ENCODE results near the gene KAZN.

KAZN gene

DNA sequence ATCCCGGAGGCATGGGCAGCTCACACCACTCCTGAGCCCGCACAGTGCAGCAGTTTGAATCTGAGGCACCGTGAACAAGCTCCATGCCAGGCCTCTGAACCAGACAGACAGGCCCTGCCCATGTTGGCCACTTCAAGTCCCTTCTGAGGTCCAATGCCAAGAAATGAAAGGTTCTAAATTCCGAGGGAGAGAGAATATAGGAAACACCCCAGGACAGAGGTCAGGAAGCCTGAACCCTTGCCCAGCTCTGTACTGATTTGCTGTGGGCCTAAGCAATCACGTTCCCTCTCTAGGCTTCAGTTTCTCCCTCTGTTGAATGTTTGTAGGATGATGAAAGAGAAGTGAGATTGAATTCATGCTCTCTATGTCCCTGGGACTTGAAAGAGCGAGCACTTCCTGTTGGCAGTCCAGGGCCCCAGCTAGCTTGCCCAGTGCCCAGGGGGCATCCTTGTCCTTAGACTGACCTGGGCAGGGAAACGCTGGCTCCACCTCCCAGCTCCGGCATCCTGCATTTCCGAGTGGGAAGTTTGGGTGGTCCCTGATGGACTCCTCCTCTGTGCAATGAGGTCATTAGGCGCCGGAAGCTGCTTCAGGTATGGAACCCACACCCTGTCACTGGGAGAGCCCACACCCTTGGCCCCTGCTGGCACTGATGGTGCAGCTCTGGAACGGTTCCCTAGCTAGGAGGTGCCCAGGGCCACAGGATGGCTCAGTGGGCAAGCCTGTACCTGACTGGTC lies 312.7 kb downstream of the KAZN start:
- H3K4me3 ChIP-seq (ENCODE audit: low read depth, low read length): no peak overlapping the region
- TF ChIP-seq, protein P1, sequence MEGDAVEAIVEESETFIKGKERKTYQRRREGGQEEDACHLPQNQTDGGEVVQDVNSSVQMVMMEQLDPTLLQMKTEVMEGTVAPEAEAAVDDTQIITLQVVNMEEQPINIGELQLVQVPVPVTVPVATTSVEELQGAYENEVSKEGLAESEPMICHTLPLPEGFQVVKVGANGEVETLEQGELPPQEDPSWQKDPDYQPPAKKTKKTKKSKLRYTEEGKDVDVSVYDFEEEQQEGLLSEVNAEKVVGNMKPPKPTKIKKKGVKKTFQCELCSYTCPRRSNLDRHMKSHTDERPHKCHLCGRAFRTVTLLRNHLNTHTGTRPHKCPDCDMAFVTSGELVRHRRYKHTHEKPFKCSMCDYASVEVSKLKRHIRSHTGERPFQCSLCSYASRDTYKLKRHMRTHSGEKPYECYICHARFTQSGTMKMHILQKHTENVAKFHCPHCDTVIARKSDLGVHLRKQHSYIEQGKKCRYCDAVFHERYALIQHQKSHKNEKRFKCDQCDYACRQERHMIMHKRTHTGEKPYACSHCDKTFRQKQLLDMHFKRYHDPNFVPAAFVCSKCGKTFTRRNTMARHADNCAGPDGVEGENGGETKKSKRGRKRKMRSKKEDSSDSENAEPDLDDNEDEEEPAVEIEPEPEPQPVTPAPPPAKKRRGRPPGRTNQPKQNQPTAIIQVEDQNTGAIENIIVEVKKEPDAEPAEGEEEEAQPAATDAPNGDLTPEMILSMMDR (IDR thresholded peaks at IDR 0.05; ENCODE audit: borderline replicate concordance, insufficient read depth, low read depth, low read length): no peak

DNA sequence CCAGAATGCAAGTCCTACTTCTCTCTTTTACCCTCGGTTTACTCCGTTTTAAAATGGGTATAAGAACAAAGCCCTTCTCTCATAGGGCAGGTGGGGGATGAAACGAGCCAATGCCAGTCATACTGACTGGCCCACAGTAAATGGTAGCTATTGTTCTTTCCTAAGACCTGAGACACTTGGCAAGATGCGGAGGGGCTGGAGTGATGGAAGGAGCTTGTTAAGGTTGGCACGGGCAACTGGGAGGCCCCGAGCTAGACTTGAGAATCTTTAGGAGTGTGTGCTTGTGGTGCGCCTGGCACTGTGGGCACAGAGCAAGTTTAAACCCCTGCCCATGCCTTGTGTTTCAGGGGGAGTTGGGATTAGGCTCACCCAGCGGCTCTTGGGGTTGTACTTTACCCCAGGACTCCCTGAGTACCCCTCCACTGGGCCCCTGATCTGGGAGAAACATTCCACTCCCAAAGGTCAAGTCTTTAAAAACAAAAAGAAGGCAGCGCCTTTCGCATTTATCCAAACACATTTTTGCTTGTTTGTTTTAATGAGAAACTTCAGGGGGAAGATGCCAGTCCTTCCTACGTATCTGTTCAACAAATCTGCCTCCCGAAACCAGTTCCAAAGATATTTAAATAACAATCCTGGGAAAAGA lies 314.5 kb downstream of the KAZN start:
- TF ChIP-seq, protein P1 (IDR thresholded peaks at IDR 0.05; ENCODE audit: borderline replicate concordance, insufficient read depth, low read depth, low read length): no peak
- H3K4me3 ChIP-seq (ENCODE audit: low read depth, low read length): no peak overlapping the region

DNA sequence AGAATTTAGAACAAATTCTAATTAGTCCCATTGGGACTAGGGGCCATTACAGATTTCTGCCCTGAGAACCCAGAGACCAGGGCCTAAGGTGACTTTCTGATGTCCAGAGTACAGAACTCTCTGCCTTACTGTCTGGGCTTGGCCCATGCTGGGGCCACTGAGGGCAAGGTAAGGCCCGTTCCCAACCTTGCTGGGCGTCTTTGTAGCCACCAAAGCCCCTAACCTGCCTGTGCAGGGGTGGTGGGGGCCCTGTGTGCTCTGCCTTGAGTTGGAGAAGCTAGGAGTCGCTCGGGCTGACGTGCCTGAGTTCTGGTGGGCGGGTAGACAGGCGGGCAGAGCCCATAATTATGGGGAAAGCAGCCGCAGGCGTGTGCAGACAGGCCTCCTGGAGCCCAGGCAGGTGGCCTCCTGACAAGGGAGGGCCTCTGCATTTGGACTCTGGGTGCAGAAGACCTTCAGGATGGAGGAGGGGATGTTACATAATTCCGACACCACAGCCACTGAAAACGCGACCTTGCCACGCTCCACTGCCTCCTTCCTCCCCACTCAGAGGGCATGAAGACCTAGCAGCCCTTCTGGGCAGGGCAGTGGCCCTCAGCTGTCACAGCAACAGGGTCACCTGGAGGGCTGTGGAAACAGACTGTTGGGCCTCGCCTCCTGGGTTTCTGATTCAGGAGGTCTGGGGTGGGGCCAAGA lies 315.1 kb downstream of the KAZN start:
- TF ChIP-seq, protein P1 (IDR thresholded peaks at IDR 0.05; ENCODE audit: borderline replicate concordance, insufficient read depth, low read depth, low read length): no peak
- no peak overlapping the region for H3K4me3 ChIP-seq (ENCODE audit: low read depth, low read length)

DNA sequence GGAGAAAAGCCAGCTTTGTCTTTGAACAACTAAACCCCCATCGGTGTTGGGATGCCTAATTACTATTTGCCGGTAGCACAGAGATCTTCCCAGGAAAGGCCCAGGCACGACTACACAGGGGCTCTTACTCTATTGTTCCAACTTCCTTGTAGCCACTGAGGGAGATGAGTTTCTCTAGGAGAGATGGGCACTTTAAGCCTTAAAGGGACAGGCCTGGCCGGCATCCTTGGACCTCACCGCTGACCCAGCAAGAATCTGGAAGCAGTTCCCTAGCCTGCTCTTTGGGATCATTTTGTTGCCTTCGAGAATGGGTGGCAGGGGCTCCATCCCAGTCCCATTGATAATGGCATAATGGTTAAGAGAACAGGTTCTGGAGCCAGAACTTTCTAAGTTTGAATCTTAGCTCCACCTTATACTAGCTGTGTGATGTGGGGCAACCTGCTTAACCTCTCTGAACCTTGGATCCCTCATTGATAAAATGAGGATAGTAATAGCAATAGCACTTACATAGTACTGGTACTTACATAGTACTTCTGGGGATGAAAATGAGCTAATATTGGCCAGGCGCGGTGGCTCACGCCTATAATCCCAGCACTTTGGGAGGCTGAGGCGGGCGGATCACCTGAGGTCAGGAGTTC lies 316.0 kb downstream of the KAZN start:
- H3K4me3 ChIP-seq (ENCODE audit: low read depth, low read length): no peak overlapping the region
- TF ChIP-seq, protein P1 (IDR thresholded peaks at IDR 0.05; ENCODE audit: borderline replicate concordance, insufficient read depth, low read depth, low read length): no peak

DNA sequence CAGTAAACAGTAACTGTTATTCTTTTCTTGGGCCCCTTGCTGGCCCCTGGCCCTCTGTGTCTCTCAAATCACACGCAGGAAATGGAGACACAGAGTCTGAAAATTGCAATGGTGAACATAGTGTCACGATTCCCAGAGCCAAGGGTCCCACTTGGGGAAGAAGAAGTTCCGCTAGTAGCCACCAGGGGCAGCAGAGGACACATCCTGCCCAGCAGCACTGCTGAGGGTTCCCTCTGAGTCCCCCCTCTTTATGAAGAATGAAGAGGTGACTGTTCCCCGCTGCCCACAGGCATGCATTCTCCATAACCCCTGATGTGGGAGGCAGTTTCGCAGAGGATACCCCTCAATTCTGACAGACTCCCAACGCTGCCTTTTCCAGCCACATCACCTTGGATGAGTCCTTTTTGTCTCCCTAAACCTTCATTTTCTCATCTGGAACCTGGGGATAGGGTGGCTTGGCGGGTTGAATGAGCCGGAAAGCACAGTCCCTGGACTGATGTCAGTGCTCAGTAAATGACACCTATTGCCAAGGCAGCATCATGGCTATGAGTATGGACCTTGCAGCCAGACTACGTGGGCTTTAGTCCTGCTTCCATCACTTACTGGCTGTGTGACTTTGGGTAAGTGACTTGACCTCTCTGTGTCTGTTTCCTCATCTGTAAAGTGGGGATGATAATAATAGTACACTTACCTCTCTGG lies 317.0 kb downstream of the KAZN start:
- TF ChIP-seq, protein P1 (IDR thresholded peaks at IDR 0.05; ENCODE audit: borderline replicate concordance, insufficient read depth, low read depth, low read length): peak; percentile 91
- no peak overlapping the region for H3K4me3 ChIP-seq (ENCODE audit: low read depth, low read length)

DNA sequence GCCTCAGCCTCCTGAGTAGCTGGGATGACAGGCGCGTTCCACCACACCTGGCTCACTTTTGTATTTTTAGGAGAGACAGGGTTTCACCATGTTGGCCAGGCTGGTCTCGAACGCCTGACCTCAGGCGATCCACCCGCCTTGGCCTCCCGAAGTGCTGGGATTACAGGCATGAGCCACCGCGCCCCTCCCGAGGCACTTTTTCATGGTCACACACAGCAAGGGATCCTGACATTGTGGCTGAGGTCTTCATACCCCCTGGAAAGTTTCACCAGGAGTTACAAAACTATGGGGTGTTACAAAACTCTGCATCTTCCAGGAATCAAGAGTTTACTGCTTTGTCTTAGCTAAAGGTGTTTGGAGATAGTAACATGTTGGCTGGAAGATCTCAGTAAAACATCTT lies 320.8 kb downstream of the KAZN start:
- TF ChIP-seq, protein P1 (IDR thresholded peaks at IDR 0.05; ENCODE audit: borderline replicate concordance, insufficient read depth, low read depth, low read length): no peak

More for the DNA sequence above, 320.8 kb downstream of the KAZN start:
- H3K4me3 ChIP-seq (ENCODE audit: low read depth, low read length): no peak overlapping the region
